Hematopoietic multipotent progenitor cell treated with erythropoietin and hydrocortisone succinate and interleukin-3 and kit ligand, for 17 days (in vitro differentiated cells): Measurements from ENCODE around the gene CELSR2.
A peak's percentile ranks its signal among the peaks of the same experiment; 100 is the strongest.

Experiments used
- DNase-seq: peaks from one replicate; pipeline ENCODE4 v3.0.0-alpha.2; 2015; ENCODE audit warnings: low spot score

CELSR2 gene

GRCh38 chr1:109231066-109231465 lies 18.3 kb upstream of the CELSR2 start:
- DNase-seq = no peak

GRCh38 chr1:109235137-109235536 lies 14.2 kb upstream of the CELSR2 start:
- DNase-seq = no peak

GRCh38 chr1:109237512-109237911 lies 11.8 kb upstream of the CELSR2 start:
- DNase-seq = no peak

GRCh38 chr1:109238382-109238781 lies 11.0 kb upstream of the CELSR2 start:
- no peak for DNase-seq

GRCh38 chr1:109239047-109239408 lies 10.3 kb upstream of the CELSR2 start:
- DNase-seq = no peak

GRCh38 chr1:109239409-109240068 lies 9.8 kb upstream of the CELSR2 start:
- peak; percentile 36 for DNase-seq

GRCh38 chr1:109240158-109241152 lies 8.9 kb upstream of the CELSR2 start:
- no peak for DNase-seq

GRCh38 chr1:109241344-109241743 lies 8.0 kb upstream of the CELSR2 start:
- no peak for DNase-seq

- no peak for DNase-seq
These were observed 7.4 kb upstream of the CELSR2 start for GRCh38 chr1:109241841-109242345.

GRCh38 chr1:109242387-109242786 lies 7.0 kb upstream of the CELSR2 start:
- no peak for DNase-seq

- DNase-seq = no peak
These were observed 6.1 kb upstream of the CELSR2 start for GRCh38 chr1:109243221-109243620.

- no peak for DNase-seq
These were observed 5.3 kb upstream of the CELSR2 start for GRCh38 chr1:109243860-109244552.

- no peak for DNase-seq
These were observed 3.2 kb upstream of the CELSR2 start for GRCh38 chr1:109246141-109246551.

- DNase-seq = no peak
These were observed 1.7 kb upstream of the CELSR2 start for GRCh38 chr1:109247401-109248365.

- no peak for DNase-seq
These were observed 919 bp upstream of the CELSR2 start for GRCh38 chr1:109248444-109248796.

- no peak for DNase-seq
These were observed 489 bp downstream of the CELSR2 start for GRCh38 chr1:109249654-109250401.

- DNase-seq = no peak
These were observed 1.3 kb downstream of the CELSR2 start for GRCh38 chr1:109250454-109251276.

- DNase-seq = no peak
These were observed 2.2 kb downstream of the CELSR2 start for GRCh38 chr1:109251277-109252166.
